Measurements from ENCODE around the gene DDX19B.
"Not testable (repeated sequence)": the region's sequence is repeated elsewhere in the genome, so short reads cannot be mapped to it uniquely, and the experiment has no call there.

DDX19B gene

GRCh38 chr16:70289229-70290094, 9.5 kb upstream of the DDX19B start, which contains the start of gene AARS1:
Gene AARS1, minus strand, starts transcription at chr16:70289506. Its CDS starts 6,743 bp downstream, at chr16:70282763.
- DNase-seq: peak; percentile 99

GRCh38 chr16:70290949-70291519, 8.0 kb upstream of the DDX19B start:
- no peak for DNase-seq

GRCh38 chr16:70292148-70292547, 6.8 kb upstream of the DDX19B start:
- not testable (repeated sequence) for DNase-seq

- DNase-seq: no peak
Observed at GRCh38 chr16:70294385-70295025, 4.5 kb upstream of the DDX19B start.

GRCh38 chr16:70295634-70296033, 3.4 kb upstream of the DDX19B start:
- DNase-seq: no peak

GRCh38 chr16:70301121-70301520, 2.1 kb downstream of the DDX19B start:
- DNase-seq: no peak

- DNase-seq: peak; percentile 2
Observed at GRCh38 chr16:70302745-70303144, 3.8 kb downstream of the DDX19B start.

GRCh38 chr16:70304892-70305448, 6.0 kb downstream of the DDX19B start:
- no peak for DNase-seq

GRCh38 chr16:70306880-70307279, 7.9 kb downstream of the DDX19B start:
- DNase-seq: no peak

GRCh38 chr16:70307726-70308125, 8.7 kb downstream of the DDX19B start:
- DNase-seq: not testable (repeated sequence)

GRCh38 chr16:70320121-70320520, 21.1 kb downstream of the DDX19B start:
- DNase-seq: no peak

GRCh38 chr16:70324998-70325747, 26.2 kb downstream of the DDX19B start:
- DNase-seq: no peak

- no peak for DNase-seq
Observed at GRCh38 chr16:70331091-70331490, 32.1 kb downstream of the DDX19B start.

- peak; percentile 10 for DNase-seq
Observed at GRCh38 chr16:70331588-70332358, 32.8 kb downstream of the DDX19B start.

GRCh38 chr16:70332728-70333127, 33.7 kb downstream of the DDX19B start:
- DNase-seq: not testable (repeated sequence)

- no peak for DNase-seq
Observed at GRCh38 chr16:70337814-70338213, 38.8 kb downstream of the DDX19B start.

- DNase-seq: no peak
Observed at GRCh38 chr16:70341600-70341999, 42.6 kb downstream of the DDX19B start.

- DNase-seq: no peak
Observed at GRCh38 chr16:70342016-70342415, 43.0 kb downstream of the DDX19B start.

- DNase-seq: no peak
Observed at GRCh38 chr16:70345840-70346239, 46.9 kb downstream of the DDX19B start.

GRCh38 chr16:70348991-70349390, 50.0 kb downstream of the DDX19B start:
- DNase-seq: no peak

GRCh38 chr16:70349783-70350182, 50.8 kb downstream of the DDX19B start:
- DNase-seq: no peak

- no peak for DNase-seq
Observed at GRCh38 chr16:70359552-70359951, 60.6 kb downstream of the DDX19B start.
